ENCODE data around the gene EFNB3.

EFNB3 gene

DNA sequence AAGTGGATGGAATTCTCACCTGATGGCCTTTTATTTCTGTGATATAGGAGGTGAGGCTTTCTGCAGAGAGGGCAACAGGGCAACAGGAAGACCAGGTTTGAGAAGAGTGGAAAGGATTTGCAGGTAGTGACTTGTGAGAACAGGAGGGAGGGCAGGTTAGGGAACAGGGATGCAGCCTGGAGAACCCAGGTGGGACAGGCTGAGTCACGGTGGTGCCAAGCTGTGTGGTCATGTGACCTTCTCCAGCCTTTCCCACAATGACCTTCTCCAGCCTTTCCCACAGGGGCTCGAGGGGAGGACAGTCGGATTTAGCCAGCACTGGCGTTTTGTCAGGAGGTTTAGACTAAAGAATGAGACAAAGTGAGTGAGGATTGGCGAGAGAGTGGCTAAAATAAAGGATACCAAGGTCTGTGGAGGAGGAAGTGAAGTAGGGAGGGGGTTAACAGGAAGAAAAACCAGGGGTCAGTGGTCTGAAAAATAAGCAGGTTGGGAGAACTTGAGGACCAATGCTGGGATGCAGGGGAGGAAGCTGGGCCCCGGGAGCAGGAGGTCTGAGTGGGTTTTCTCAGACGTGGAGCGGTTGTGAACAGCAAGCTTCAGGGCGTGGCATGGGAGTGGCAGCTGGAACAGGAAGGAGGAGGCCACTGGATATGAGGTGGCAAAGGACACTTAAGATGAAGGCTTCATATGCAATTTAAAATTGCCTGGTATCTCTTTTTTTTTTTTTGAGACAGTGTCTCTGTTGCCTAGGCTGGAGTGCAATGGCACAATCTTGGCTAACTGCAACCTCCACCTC lies 50.3 kb downstream of the EFNB3 start:
- Histone ChIP-seq H3K4me3 (ENCODE audit: low read depth, low read length) (no peak overlapping the region), H3K27me3 (ENCODE audit: insufficient read depth, low read depth, severe bottlenecking) (no peaks in the 10 kb centered on the region), H3K9me3 (ENCODE audit: severe bottlenecking) (no peaks in the 10 kb centered on the region)

DNA sequence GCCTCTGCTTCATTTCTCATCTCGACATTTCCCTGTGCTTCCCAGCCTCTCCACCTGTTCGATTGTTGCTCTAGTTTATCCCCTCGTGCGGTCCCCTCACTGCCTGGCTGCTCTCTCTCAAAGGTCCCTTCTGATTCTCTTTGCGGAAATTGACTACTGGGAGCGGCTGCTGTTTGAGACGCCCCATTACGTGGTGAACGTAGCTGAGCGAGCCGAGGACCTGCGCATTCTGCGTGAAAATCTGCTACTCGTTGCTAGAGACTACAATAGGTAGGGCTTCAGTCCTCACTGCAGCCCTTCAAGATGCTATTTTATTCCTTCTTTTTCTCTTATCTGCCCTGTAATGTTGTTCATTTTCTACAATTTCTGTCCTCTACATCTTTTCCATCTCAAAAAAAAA lies 52.0 kb downstream of the EFNB3 start:
- Histone ChIP-seq H3K4me3 (ENCODE audit: low read depth, low read length) (no peak overlapping the region), H3K36me3 (no peaks in the 10 kb centered on the region), H3K27me3 (ENCODE audit: insufficient read depth, low read depth, severe bottlenecking) (no peaks in the 10 kb centered on the region), H3K9me3 (ENCODE audit: severe bottlenecking) (no peaks in the 10 kb centered on the region), H3K27ac (no peak overlapping the region)
- DNase-seq, result no peak
- TF ChIP-seq, protein P1, sequence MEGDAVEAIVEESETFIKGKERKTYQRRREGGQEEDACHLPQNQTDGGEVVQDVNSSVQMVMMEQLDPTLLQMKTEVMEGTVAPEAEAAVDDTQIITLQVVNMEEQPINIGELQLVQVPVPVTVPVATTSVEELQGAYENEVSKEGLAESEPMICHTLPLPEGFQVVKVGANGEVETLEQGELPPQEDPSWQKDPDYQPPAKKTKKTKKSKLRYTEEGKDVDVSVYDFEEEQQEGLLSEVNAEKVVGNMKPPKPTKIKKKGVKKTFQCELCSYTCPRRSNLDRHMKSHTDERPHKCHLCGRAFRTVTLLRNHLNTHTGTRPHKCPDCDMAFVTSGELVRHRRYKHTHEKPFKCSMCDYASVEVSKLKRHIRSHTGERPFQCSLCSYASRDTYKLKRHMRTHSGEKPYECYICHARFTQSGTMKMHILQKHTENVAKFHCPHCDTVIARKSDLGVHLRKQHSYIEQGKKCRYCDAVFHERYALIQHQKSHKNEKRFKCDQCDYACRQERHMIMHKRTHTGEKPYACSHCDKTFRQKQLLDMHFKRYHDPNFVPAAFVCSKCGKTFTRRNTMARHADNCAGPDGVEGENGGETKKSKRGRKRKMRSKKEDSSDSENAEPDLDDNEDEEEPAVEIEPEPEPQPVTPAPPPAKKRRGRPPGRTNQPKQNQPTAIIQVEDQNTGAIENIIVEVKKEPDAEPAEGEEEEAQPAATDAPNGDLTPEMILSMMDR (IDR thresholded peaks at IDR 0.05; ENCODE audit: low read depth, low read length), result no peak

More for the DNA sequence above, 50.3 kb downstream of the EFNB3 start:
- H3K27ac ChIP-seq, result no peak overlapping the region
- H3K36me3 ChIP-seq, result no peaks in the 10 kb centered on the region
- no peak for DNase-seq
- TF ChIP-seq, protein P1 (IDR thresholded peaks at IDR 0.05; ENCODE audit: low read depth, low read length), result no peak
